H9 (cell line): Measurements from ENCODE around the gene EPB41L2. TPM values are rescaled to one million over a fixed set of nuclear protein-coding genes. Genes with fewer than 3 reads are reported as not detected.

Experiments used
- DNase-seq: peaks from one replicate; pipeline ENCODE4 v3.0.0-alpha.2; 2017
- H2AFZ ChIP-seq: one replicate; pipeline ENCODE4 v1.6.1; 2013; ENCODE audit warnings: mild to moderate bottlenecking, low read length, control low read depth, moderate library complexity
- H2AK5ac ChIP-seq: 2 replicates; pipeline ENCODE4 v1.6.1; 2013; ENCODE audit warnings: low read length, control low read depth, mixed read lengths; ENCODE audit not compliant: insufficient read length
- H2BK120ac ChIP-seq: one replicate; pipeline ENCODE4 v1.6.1; 2013; ENCODE audit warnings: low read depth, mild to moderate bottlenecking, low read length, control low read depth, inconsistent platforms; ENCODE audit not compliant: poor library complexity, severe bottlenecking
- H2BK12ac ChIP-seq: 2 replicates; pipeline ENCODE4 v1.6.1; 2013; ENCODE audit warnings: low read length, control low read depth, mixed read lengths, low read depth; ENCODE audit not compliant: insufficient read length
- H2BK15ac ChIP-seq: 2 replicates; pipeline ENCODE4 v1.6.1; 2013; ENCODE audit warnings: low read depth, low read length, control low read depth
- H2BK20ac ChIP-seq: one replicate; pipeline ENCODE4 v1.6.1; 2013; ENCODE audit warnings: low read depth, mild to moderate bottlenecking, low read length, control low read depth, inconsistent platforms; ENCODE audit not compliant: poor library complexity, severe bottlenecking
- H2BK5ac ChIP-seq: 2 replicates; pipeline ENCODE4 v1.6.1; 2013; ENCODE audit warnings: low read length, control low read depth, mixed read lengths; ENCODE audit not compliant: insufficient read length
- H3K14ac ChIP-seq: 2 replicates; pipeline ENCODE4 v1.6.1; 2013; ENCODE audit warnings: low read length, control low read depth; ENCODE audit not compliant: insufficient read depth
- H3K18ac ChIP-seq: 2 replicates; pipeline ENCODE4 v1.6.1; 2013; ENCODE audit warnings: low read depth, mild to moderate bottlenecking, mixed read lengths, low read length, control low read depth; ENCODE audit not compliant: insufficient read length
- H3K23ac ChIP-seq: 2 replicates; pipeline ENCODE4 v1.6.1; 2013; ENCODE audit warnings: low read length, control low read depth, mixed read lengths, low read depth; ENCODE audit not compliant: insufficient read length
- H3K23me2 ChIP-seq: 2 replicates; pipeline ENCODE4 v1.6.1; 2013; ENCODE audit warnings: low read depth, mild to moderate bottlenecking, mixed read lengths, low read length, control low read depth; ENCODE audit not compliant: insufficient read length, poor library complexity, severe bottlenecking
- H3K27ac ChIP-seq: 2 replicates; pipeline ENCODE4 v1.5.1; 2013; ENCODE audit warnings: low read length, control low read depth, mixed read lengths, low read depth; ENCODE audit not compliant: insufficient read length
- H3K27me3 ChIP-seq: 2 replicates; pipeline ENCODE4 v1.6.1; 2013; ENCODE audit warnings: low read length, control low read depth, inconsistent platforms; ENCODE audit not compliant: insufficient read depth
- H3K4ac ChIP-seq: 2 replicates; pipeline ENCODE4 v1.6.1; 2013; ENCODE audit warnings: low read depth, mild to moderate bottlenecking, control low read depth, inconsistent platforms, low read length, moderate library complexity
- H3K4me1 ChIP-seq: 2 replicates; pipeline ENCODE4 v1.6.1; 2013; ENCODE audit warnings: low read length, control low read depth, inconsistent platforms; ENCODE audit not compliant: insufficient read depth
- H3K4me2 ChIP-seq: 2 replicates; pipeline ENCODE4 v1.6.1; 2013; ENCODE audit warnings: low read length, control low read depth, mixed read lengths; ENCODE audit not compliant: insufficient read length, insufficient read depth
- H3K56ac ChIP-seq: 2 replicates; pipeline ENCODE4 v1.6.1; 2013; ENCODE audit warnings: low read depth, mild to moderate bottlenecking, mixed read lengths, low read length, control low read depth; ENCODE audit not compliant: insufficient read length
- H3K79me1 ChIP-seq: 2 replicates; pipeline ENCODE4 v1.6.1; 2013; ENCODE audit warnings: low read depth, mild to moderate bottlenecking, moderate library complexity, low read length, control low read depth, inconsistent platforms; ENCODE audit not compliant: insufficient read depth, poor library complexity, severe bottlenecking
- H3K79me2 ChIP-seq: 2 replicates; pipeline ENCODE4 v1.6.1; 2013; ENCODE audit warnings: low read length, control low read depth, inconsistent platforms; ENCODE audit not compliant: insufficient read depth
- H3K9ac ChIP-seq: 2 replicates; pipeline ENCODE4 v1.6.1; 2013; ENCODE audit warnings: low read length, control low read depth, mixed read lengths; ENCODE audit not compliant: insufficient read length; ENCODE audit errors: extremely low read depth
- H3K9me3 ChIP-seq: one replicate; pipeline ENCODE4 v1.6.1; 2013; ENCODE audit warnings: low read depth, low read length, inconsistent platforms; ENCODE audit not compliant: control insufficient read depth
- H3T11ph ChIP-seq: one replicate; pipeline ENCODE4 v1.6.1; 2013; ENCODE audit warnings: mild to moderate bottlenecking, low read length, control low read depth, inconsistent platforms
- H4K20me1 ChIP-seq: one replicate; pipeline ENCODE4 v1.6.1; 2013; ENCODE audit not compliant: control insufficient read depth, insufficient read length, insufficient read depth
- H4K5ac ChIP-seq: 2 replicates; pipeline ENCODE4 v1.6.1; 2013; ENCODE audit warnings: low read depth, mild to moderate bottlenecking, mixed read lengths, low read length, control low read depth; ENCODE audit not compliant: insufficient read length
- H4K8ac ChIP-seq: replicated peaks from 2 replicates; pipeline ENCODE4 v1.6.1; 2013; ENCODE audit warnings: low read length, control low read depth, mixed read lengths, low read depth; ENCODE audit not compliant: insufficient read length
- H4K91ac ChIP-seq: 2 replicates; pipeline ENCODE4 v1.6.1; 2013; ENCODE audit warnings: low read depth, mild to moderate bottlenecking, moderate library complexity, mixed read lengths, low read length, control low read depth; ENCODE audit not compliant: insufficient read length
- H3K27ac Mint-ChIP-seq, 3 experiments: 2 replicates in 2 of 3; 3 replicates in 1 of 3; pipeline ENCODE4 v1.8.0; 2020 to 2021; ENCODE audit warnings: mixed read lengths in 3 of 3, mild to moderate bottlenecking in 1 of 3, moderate library complexity in 1 of 3
- H3K27me3 Mint-ChIP-seq: 2 replicates; pipeline ENCODE4 v1.8.0; 2021; ENCODE audit warnings: low read depth, mild to moderate bottlenecking, moderate library complexity, mixed read lengths
- H3K36me3 Mint-ChIP-seq, 3 experiments: 2 replicates in 2 of 3; 3 replicates in 1 of 3; pipeline ENCODE4 v1.8.0; 2020 to 2021; ENCODE audit warnings: low read depth in 3 of 3, mixed read lengths in 3 of 3; ENCODE audit not compliant: insufficient read depth in 1 of 3
- H3K4me1 Mint-ChIP-seq, 2 experiments: 2 replicates each; pipeline ENCODE4 v1.8.0; 2020; ENCODE audit warnings: mixed read lengths in 2 of 2
- H3K4me3 Mint-ChIP-seq, 2 experiments: 2 replicates in 1 of 2; 3 replicates in 1 of 2; pipeline ENCODE4 v1.8.0; 2020 to 2021; ENCODE audit warnings: mild to moderate bottlenecking in 2 of 2, mixed read lengths in 2 of 2, moderate library complexity in 1 of 2
- H3K9me3 Mint-ChIP-seq, 2 experiments: 2 replicates in 1 of 2; 3 replicates in 1 of 2; pipeline ENCODE4 v1.8.0; 2020; ENCODE audit warnings: mild to moderate bottlenecking in 2 of 2, mixed read lengths in 2 of 2, moderate library complexity in 1 of 2
- WGBS: extraction: QIAGEN DNeasy Blood & Tissue Kit; methylation state at CpG from one replicate; pipeline ENCODE4 v1.1.7; 2013; ENCODE audit warnings: missing lambda C conversion rate, low lambda C conversion rate, mixed read lengths; ENCODE audit not compliant: insufficient read length; ENCODE audit errors: extremely low coverage; 5-methylcytosine and 5-hydroxymethylcytosine counted together
- total RNA-seq: library from RNA; stranded (reverse); gene quantifications from 2 replicates; pipeline ENCODE4 v1.2.1, GENCODE V29; 2021
- TF ChIP-seq, protein P1 (sequence below): fragments of 200-600 bp; sonication (generic); conservative IDR thresholded peaks from 3 replicates; pipeline ENCODE4 v1.8.0; 2021; ENCODE audit warnings: antibody characterized with exemption, mild to moderate bottlenecking

EPB41L2 gene
- total RNA-seq, 1 experiment from 2014 or later, result 90.2 TPM

DNA sequence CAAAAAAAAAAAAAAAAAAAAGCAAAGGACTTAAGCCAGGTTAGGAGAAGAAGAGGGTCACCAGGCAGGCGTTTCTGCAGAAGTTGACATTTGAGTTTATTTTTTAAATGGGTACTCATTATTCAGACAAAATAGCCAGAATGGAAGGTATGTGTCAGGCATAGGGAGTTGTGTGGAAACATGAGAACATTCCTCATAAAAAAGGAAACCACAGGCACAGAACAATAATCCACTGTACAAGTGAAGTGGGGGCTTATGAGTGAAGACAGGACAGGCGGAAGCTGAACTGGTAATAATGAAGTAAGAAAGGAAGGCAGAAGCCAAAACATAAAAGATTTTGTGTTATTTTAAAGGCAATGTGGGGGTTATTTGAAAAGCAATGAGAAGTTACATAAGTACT, 104.6 kb downstream of the EPB41L2 start:
- Histone ChIP-seq H3K79me1 (no peaks in the 10 kb centered on the region), H4K91ac (no peak overlapping the region), H2BK20ac (no peak overlapping the region), H3K23me2 (no peaks in the 10 kb centered on the region), H4K5ac (no peak overlapping the region), H4K8ac (no peak overlapping the region), H3K56ac (no peak overlapping the region), H3T11ph (no peak overlapping the region), H2BK12ac (no peak overlapping the region), H3K14ac (no peak overlapping the region), H4K20me1 (no peaks in the 10 kb centered on the region), H2BK5ac (no peak overlapping the region), H3K18ac (no peak overlapping the region), H2AFZ (no peak overlapping the region), H3K9me3 (no peaks in the 10 kb centered on the region), H3K4me2 (no peak overlapping the region), H3K79me2 (peaks cover 2% of the 10 kb centered on the region; the same call in 1 of the 2 replicates), H2BK15ac (no peak overlapping the region), H3K23ac (no peak overlapping the region), H2AK5ac (no peak overlapping the region), H3K4me1 (no peaks in the 10 kb centered on the region; the same call in 1 of the 2 replicates), H3K27me3 (no peaks in the 10 kb centered on the region), H2BK120ac (no peak overlapping the region), H3K9ac (no peak overlapping the region), H3K27ac (no peak overlapping the region), H3K4ac (no peak overlapping the region)
- no peak for DNase-seq
- Mint-ChIP-seq H3K4me1 (peaks cover 7% of the 10 kb centered on the region in 2 experiments), H3K27me3 (no peaks in the 10 kb centered on the region), H3K36me3 (peaks cover 6 to 12% (median 8%) of the 10 kb centered on the region in 3 experiments; a peak in 5 of 7 replicates), H3K4me3 (no peak overlapping the region), H3K9me3 (no peaks in the 10 kb centered on the region), H3K27ac (no peak overlapping the region)
- WGBS, result no CpG with 5 or more reads among the region's 2 CpGs
- TF ChIP-seq, protein P1, sequence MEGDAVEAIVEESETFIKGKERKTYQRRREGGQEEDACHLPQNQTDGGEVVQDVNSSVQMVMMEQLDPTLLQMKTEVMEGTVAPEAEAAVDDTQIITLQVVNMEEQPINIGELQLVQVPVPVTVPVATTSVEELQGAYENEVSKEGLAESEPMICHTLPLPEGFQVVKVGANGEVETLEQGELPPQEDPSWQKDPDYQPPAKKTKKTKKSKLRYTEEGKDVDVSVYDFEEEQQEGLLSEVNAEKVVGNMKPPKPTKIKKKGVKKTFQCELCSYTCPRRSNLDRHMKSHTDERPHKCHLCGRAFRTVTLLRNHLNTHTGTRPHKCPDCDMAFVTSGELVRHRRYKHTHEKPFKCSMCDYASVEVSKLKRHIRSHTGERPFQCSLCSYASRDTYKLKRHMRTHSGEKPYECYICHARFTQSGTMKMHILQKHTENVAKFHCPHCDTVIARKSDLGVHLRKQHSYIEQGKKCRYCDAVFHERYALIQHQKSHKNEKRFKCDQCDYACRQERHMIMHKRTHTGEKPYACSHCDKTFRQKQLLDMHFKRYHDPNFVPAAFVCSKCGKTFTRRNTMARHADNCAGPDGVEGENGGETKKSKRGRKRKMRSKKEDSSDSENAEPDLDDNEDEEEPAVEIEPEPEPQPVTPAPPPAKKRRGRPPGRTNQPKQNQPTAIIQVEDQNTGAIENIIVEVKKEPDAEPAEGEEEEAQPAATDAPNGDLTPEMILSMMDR, result no peak
